GM23338 (cell line): Measurements from ENCODE around the gene NDUFA3. TPM values are rescaled to one million over a fixed set of nuclear protein-coding genes. Genes with fewer than 3 reads are reported as not detected.

ENCODE experiments used
- ATAC-seq: fragments of 200-7000 bp; cut with Tn5 transposase; 3 replicates; pipeline ENCODE4 v1.9.1; 2020
- DNase-seq: peaks from one replicate; pipeline ENCODE4 v3.0.0-alpha.2; 2015; ENCODE audit warnings: low spot score
- H2AFZ ChIP-seq: fragments of 200-600 bp; sonication (generic); 2 replicates; pipeline ENCODE4 v1.8.0; 2016; ENCODE audit warnings: antibody characterized with exemption, mild to moderate bottlenecking, moderate library complexity
- H3F3A ChIP-seq: fragments of 200-600 bp; sonication (generic); replicated peaks from 2 replicates; pipeline ENCODE4 v1.8.0; 2017; ENCODE audit warnings: antibody characterized with exemption, mixed run types, low read depth
- H3K27ac ChIP-seq: fragments of 200-600 bp; sonication (generic); 2 replicates; pipeline ENCODE4 v1.6.1; 2016; ENCODE audit warnings: low read depth
- H3K27me3 ChIP-seq: fragments of 200-600 bp; sonication (generic); 2 replicates; pipeline ENCODE4 v1.8.0; 2016; ENCODE audit warnings: mild to moderate bottlenecking, mixed run types, moderate library complexity; ENCODE audit not compliant: insufficient read depth
- H3K36me3 ChIP-seq: fragments of 200-600 bp; sonication (generic); 2 replicates; pipeline ENCODE4 v1.8.0; 2016; ENCODE audit warnings: mild to moderate bottlenecking; ENCODE audit not compliant: insufficient read depth
- H3K4me1 ChIP-seq: fragments of 200-600 bp; sonication (generic); 2 replicates; pipeline ENCODE4 v1.8.0; 2016; ENCODE audit warnings: mild to moderate bottlenecking, moderate library complexity; ENCODE audit not compliant: insufficient read depth
- H3K4me2 ChIP-seq: fragments of 200-600 bp; sonication (generic); 2 replicates; pipeline ENCODE4 v1.7.1; 2017; ENCODE audit warnings: mixed run types
- H3K4me3 ChIP-seq: fragments of 200-600 bp; sonication (generic); 2 replicates; pipeline ENCODE4 v1.6.1; 2016; ENCODE audit warnings: mixed run types
- H3K79me2 ChIP-seq: fragments of 200-600 bp; sonication (generic); replicated peaks from 2 replicates; pipeline ENCODE4 v1.8.0; 2017; ENCODE audit warnings: mild to moderate bottlenecking; ENCODE audit not compliant: insufficient read depth
- H3K9me2 ChIP-seq: fragments of 200-600 bp; sonication (generic); 2 replicates; pipeline ENCODE4 v1.8.0; 2017; ENCODE audit not compliant: insufficient read depth
- H4K20me1 ChIP-seq: fragments of 200-600 bp; sonication (generic); replicated peaks from 2 replicates; pipeline ENCODE4 v1.8.0; 2017; ENCODE audit warnings: mild to moderate bottlenecking; ENCODE audit not compliant: insufficient read depth
- H3K27ac Mint-ChIP-seq: 2 replicates; pipeline ENCODE4 v1.8.0; 2020; ENCODE audit warnings: inconsistent platforms, mild to moderate bottlenecking, moderate library complexity, mixed read lengths
- H3K27me3 Mint-ChIP-seq: 3 replicates; pipeline ENCODE4 v1.8.0; 2022; ENCODE audit warnings: low read depth, mild to moderate bottlenecking, moderate library complexity, mixed read lengths, inconsistent platforms; ENCODE audit not compliant: insufficient read depth, poor library complexity
- H3K36me3 Mint-ChIP-seq: 3 replicates; pipeline ENCODE4 v1.8.0; 2021; ENCODE audit warnings: low read depth, mild to moderate bottlenecking, inconsistent platforms, moderate library complexity, mixed read lengths
- H3K4me1 Mint-ChIP-seq: 3 replicates; pipeline ENCODE4 v1.8.0; 2020; ENCODE audit warnings: mild to moderate bottlenecking, inconsistent platforms, mixed read lengths
- H3K4me3 Mint-ChIP-seq: 3 replicates; pipeline ENCODE4 v1.8.0; 2021; ENCODE audit warnings: moderate library complexity, mild to moderate bottlenecking, inconsistent platforms, mixed read lengths
- H3K9me3 Mint-ChIP-seq: 3 replicates; pipeline ENCODE4 v1.8.0; 2020; ENCODE audit warnings: moderate library complexity, mild to moderate bottlenecking, inconsistent platforms, mixed read lengths
- EZH2 ChIP-seq: fragments of 200-600 bp; sonication (generic); IDR thresholded peaks from one replicate; pipeline ENCODE4 v1.8.0; 2017; ENCODE audit warnings: antibody characterized with exemption, mild to moderate bottlenecking, low read depth; ENCODE audit not compliant: unreplicated experiment
- JUNB ChIP-seq: IDR thresholded peaks from one replicate; pipeline ENCODE4 v1.6.1; 2016; ENCODE audit warnings: antibody characterized with exemption; ENCODE audit not compliant: unreplicated experiment
- POLR2AphosphoS5 ChIP-seq: IDR thresholded peaks from 2 replicates; pipeline ENCODE4 v1.6.1; 2016; ENCODE audit warnings: antibody characterized with exemption, low read depth
- STAT1 ChIP-seq: IDR thresholded peaks from one replicate; pipeline ENCODE4 v1.6.1; 2016; ENCODE audit warnings: antibody characterized with exemption; ENCODE audit not compliant: unreplicated experiment
- ZNF114 ChIP-seq: fragments of 250-450 bp; sonication (Bioruptor Pico); IDR thresholded peaks from 2 replicates; pipeline ENCODE4 v1.5.0; 2020; ENCODE audit warnings: mild to moderate bottlenecking, moderate library complexity
- ZNF331 ChIP-seq: fragments of 250-450 bp; sonication (Bioruptor Pico); IDR thresholded peaks from 2 replicates; pipeline ENCODE4 v1.5.0; 2020; ENCODE audit warnings: low read depth, mild to moderate bottlenecking, moderate library complexity
- polyA plus RNA-seq: library from polyadenylated mRNA; unstranded; fragments of >200 nt; fragmentation: Nextera tagmentation; extraction: Ambion mirVana; gene quantifications from 2 replicates; pipeline ENCODE4 v1.2.1, GENCODE V29; 2016
- total RNA-seq: library from RNA; depleted of rRNA; stranded (reverse); fragments of >200 nt; shearing (Covaris generic); gene quantifications from 2 replicates; pipeline ENCODE4 v1.2.3, GENCODE V29; 2014
- TF ChIP-seq, protein P1 (sequence below): fragments of 250-450 bp; sonication (Bioruptor Pico); IDR thresholded peaks from 2 replicates; pipeline ENCODE4 v1.5.0; 2020; ENCODE audit warnings: mild to moderate bottlenecking, moderate library complexity
- TF ChIP-seq, protein P2 (sequence below), 2 experiments: fragments of 200-600 bp in 1 of 2; sonication (generic) in 1 of 2; conservative IDR thresholded peaks; 2 replicates each; pipeline versions ENCODE4 v1.5.1 to v1.6.1; 2016 to 2017; ENCODE audit warnings: antibody characterized with exemption in 2 of 2, low read depth in 2 of 2, mild to moderate bottlenecking in 2 of 2, moderate library complexity in 1 of 2

NDUFA3 gene
- total and polyA plus RNA-seq, 2 experiments from 2014 or later: 28.4 to 691 TPM

DNA sequence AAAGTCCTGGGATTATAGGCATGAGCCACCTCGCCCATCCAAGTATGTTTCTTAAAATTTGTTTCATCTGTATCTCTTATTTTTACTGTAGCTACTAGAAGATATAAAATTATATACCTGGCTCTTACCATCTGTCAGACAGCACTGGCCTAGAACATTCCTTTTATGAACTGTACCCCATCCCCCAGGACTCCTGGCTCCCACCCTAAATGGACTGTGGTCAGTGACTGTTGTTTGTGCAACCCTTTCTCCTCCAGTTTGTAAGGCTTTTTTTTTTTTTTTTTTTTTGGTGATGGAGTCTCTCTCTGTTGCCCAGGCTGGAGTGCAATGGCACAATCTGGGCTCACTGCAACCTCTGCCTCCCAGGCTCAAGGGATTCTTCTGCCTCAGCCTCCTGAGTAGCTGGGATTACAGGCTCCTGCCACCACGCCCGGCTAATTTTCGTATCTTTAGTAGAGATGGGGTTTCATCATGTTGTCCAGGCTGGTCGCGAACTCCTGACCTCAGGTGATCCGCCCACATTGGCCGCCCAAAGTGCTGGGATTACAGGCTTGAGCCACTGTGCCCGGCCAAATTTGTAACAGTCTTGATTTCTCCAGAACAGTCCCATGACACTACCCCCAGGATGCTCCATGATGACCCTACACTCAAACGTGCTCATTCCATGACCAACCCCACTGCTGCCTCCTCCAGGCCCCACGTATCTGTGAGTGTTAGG is 2.5 kb downstream of the NDUFA3 start:
- Histone ChIP-seq H3K4me1 (peaks cover 5% of the 10 kb centered on the region; the same call in 1 of the 2 replicates), H3K79me2 (peaks cover 22% of the 10 kb centered on the region), H3K4me2 (no peak overlapping the region), H3K27ac (peak overlapping the region; percentile 19; the same call in 1 of the 2 replicates), H3K27me3 (no peaks in the 10 kb centered on the region), H3K4me3 (no peak overlapping the region), H2AFZ (no peak overlapping the region), H3K36me3 (peaks cover 6% of the 10 kb centered on the region), H4K20me1 (peaks cover 15% of the 10 kb centered on the region), H3K9me2 (no peaks in the 10 kb centered on the region), H3F3A (0 out of 2 replicates have a peak, but pooled peaks cover 3% of the 10 kb centered on the region)
- no peak for TF ChIP-seq POLR2AphosphoS5
- ATAC-seq: no peak
- Mint-ChIP-seq H3K9me3 (no peaks in the 10 kb centered on the region; the same call in 1 of the 3 replicates), H3K4me3 (peak overlapping the region; percentile 22; the same call in 2 of the 3 replicates), H3K36me3 (peaks cover 44% of the 10 kb centered on the region), H3K27ac (no peak overlapping the region), H3K27me3 (peaks cover 19% of the 10 kb centered on the region), H3K4me1 (peaks cover 11% of the 10 kb centered on the region)
- DNase-seq: no peak

DNA sequence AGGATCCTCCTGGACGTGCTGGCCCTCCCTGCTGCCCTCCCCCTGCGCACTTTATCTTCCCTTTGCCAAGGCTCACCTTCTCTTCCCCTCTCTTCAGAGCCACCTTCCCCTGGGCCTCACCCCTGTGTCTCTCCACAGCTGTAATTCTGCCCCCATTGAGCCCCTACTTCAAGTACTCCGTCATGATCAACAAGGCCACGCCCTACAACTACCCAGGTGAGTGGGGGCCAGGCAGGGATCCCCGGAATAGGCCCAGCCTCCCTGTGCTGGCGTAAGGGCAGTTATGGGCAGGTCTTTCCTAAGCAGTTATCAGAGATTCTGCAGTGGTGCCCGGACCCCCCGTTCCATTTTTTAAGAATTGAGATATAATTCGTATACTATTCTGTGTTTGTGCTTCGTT is 3.1 kb downstream of the NDUFA3 start:
- Histone ChIP-seq H3K27ac (no peak overlapping the region), H3F3A (0 out of 2 replicates have a peak, but pooled peaks cover 3% of the 10 kb centered on the region), H4K20me1 (peaks cover 16% of the 10 kb centered on the region), H3K4me2 (no peak overlapping the region), H3K4me1 (peaks cover 5% of the 10 kb centered on the region; the same call in 1 of the 2 replicates), H2AFZ (no peak overlapping the region), H3K9me2 (no peaks in the 10 kb centered on the region), H3K4me3 (no peak overlapping the region), H3K36me3 (peaks cover 10% of the 10 kb centered on the region), H3K79me2 (peaks cover 22% of the 10 kb centered on the region), H3K27me3 (no peaks in the 10 kb centered on the region)
- TF ChIP-seq ZNF114 (no peak), POLR2AphosphoS5 (no peak), JUNB (no peak), ZNF331 (no peak), EZH2 (no peak), STAT1 (no peak)
- TF ChIP-seq, protein P1, sequence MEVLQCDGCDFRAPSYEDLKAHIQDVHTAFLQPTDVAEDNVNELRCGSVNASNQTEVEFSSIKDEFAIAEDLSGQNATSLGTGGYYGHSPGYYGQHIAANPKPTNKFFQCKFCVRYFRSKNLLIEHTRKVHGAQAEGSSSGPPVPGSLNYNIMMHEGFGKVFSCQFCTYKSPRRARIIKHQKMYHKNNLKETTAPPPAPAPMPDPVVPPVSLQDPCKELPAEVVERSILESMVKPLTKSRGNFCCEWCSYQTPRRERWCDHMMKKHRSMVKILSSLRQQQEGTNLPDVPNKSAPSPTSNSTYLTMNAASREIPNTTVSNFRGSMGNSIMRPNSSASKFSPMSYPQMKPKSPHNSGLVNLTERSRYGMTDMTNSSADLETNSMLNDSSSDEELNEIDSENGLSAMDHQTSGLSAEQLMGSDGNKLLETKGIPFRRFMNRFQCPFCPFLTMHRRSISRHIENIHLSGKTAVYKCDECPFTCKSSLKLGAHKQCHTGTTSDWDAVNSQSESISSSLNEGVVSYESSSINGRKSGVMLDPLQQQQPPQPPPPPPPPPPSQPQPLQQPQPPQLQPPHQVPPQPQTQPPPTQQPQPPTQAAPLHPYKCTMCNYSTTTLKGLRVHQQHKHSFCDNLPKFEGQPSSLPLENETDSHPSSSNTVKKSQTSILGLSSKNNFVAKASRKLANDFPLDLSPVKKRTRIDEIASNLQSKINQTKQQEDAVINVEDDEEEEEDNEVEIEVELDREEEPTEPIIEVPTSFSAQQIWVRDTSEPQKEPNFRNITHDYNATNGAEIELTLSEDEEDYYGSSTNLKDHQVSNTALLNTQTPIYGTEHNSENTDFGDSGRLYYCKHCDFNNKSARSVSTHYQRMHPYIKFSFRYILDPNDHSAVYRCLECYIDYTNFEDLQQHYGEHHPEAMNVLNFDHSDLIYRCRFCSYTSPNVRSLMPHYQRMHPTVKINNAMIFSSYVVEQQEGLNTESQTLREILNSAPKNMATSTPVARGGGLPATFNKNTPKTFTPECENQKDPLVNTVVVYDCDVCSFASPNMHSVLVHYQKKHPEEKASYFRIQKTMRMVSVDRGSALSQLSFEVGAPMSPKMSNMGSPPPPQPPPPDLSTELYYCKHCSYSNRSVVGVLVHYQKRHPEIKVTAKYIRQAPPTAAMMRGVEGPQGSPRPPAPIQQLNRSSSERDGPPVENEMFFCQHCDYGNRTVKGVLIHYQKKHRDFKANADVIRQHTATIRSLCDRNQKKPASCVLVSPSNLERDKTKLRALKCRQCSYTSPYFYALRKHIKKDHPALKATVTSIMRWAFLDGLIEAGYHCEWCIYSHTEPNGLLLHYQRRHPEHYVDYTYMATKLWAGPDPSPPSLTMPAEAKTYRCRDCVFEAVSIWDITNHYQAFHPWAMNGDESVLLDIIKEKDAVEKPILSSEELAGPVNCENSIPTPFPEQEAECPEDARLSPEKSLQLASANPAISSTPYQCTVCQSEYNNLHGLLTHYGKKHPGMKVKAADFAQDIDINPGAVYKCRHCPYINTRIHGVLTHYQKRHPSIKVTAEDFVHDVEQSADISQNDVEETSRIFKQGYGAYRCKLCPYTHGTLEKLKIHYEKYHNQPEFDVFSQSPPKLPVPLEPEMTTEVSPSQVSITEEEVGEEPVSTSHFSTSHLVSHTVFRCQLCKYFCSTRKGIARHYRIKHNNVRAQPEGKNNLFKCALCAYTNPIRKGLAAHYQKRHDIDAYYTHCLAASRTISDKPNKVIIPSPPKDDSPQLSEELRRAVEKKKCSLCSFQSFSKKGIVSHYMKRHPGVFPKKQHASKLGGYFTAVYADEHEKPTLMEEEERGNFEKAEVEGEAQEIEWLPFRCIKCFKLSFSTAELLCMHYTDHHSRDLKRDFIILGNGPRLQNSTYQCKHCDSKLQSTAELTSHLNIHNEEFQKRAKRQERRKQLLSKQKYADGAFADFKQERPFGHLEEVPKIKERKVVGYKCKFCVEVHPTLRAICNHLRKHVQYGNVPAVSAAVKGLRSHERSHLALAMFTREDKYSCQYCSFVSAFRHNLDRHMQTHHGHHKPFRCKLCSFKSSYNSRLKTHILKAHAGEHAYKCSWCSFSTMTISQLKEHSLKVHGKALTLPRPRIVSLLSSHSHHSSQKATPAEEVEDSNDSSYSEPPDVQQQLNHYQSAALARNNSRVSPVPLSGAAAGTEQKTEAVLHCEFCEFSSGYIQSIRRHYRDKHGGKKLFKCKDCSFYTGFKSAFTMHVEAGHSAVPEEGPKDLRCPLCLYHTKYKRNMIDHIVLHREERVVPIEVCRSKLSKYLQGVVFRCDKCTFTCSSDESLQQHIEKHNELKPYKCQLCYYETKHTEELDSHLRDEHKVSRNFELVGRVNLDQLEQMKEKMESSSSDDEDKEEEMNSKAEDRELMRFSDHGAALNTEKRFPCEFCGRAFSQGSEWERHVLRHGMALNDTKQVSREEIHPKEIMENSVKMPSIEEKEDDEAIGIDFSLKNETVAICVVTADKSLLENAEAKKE: no peak
- TF ChIP-seq, protein P2, sequence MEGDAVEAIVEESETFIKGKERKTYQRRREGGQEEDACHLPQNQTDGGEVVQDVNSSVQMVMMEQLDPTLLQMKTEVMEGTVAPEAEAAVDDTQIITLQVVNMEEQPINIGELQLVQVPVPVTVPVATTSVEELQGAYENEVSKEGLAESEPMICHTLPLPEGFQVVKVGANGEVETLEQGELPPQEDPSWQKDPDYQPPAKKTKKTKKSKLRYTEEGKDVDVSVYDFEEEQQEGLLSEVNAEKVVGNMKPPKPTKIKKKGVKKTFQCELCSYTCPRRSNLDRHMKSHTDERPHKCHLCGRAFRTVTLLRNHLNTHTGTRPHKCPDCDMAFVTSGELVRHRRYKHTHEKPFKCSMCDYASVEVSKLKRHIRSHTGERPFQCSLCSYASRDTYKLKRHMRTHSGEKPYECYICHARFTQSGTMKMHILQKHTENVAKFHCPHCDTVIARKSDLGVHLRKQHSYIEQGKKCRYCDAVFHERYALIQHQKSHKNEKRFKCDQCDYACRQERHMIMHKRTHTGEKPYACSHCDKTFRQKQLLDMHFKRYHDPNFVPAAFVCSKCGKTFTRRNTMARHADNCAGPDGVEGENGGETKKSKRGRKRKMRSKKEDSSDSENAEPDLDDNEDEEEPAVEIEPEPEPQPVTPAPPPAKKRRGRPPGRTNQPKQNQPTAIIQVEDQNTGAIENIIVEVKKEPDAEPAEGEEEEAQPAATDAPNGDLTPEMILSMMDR (conservative IDR thresholded peaks at IDR 0.05; ENCODE audit: low read depth in 2 of 2): no peak
- no peaks in the 10 kb centered on the region; the same call in 1 of the 3 replicates for H3K9me3 Mint-ChIP-seq
- no peak for DNase-seq
- H3K4me1 Mint-ChIP-seq: peaks cover 7% of the 10 kb centered on the region
- H3K4me3 Mint-ChIP-seq: no peak overlapping the region
- peaks cover 22% of the 10 kb centered on the region for H3K27me3 Mint-ChIP-seq
- H3K36me3 Mint-ChIP-seq: peaks cover 48% of the 10 kb centered on the region
- no peak overlapping the region for H3K27ac Mint-ChIP-seq
- ATAC-seq: no peak
